HG03135 (cell line): Measurements from ENCODE around the gene SLC50A1.

Experiments used
- ATAC-seq: cut with Tn5 transposase; IDR thresholded peaks from one replicate; pipeline ENCODE4 v1.9.1; 2021; ENCODE audit warnings: mild to moderate bottlenecking, moderate library complexity; ENCODE audit not compliant: unreplicated experiment

The SLC50A1 gene, protein sequence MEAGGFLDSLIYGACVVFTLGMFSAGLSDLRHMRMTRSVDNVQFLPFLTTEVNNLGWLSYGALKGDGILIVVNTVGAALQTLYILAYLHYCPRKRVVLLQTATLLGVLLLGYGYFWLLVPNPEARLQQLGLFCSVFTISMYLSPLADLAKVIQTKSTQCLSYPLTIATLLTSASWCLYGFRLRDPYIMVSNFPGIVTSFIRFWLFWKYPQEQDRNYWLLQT

DNA sequence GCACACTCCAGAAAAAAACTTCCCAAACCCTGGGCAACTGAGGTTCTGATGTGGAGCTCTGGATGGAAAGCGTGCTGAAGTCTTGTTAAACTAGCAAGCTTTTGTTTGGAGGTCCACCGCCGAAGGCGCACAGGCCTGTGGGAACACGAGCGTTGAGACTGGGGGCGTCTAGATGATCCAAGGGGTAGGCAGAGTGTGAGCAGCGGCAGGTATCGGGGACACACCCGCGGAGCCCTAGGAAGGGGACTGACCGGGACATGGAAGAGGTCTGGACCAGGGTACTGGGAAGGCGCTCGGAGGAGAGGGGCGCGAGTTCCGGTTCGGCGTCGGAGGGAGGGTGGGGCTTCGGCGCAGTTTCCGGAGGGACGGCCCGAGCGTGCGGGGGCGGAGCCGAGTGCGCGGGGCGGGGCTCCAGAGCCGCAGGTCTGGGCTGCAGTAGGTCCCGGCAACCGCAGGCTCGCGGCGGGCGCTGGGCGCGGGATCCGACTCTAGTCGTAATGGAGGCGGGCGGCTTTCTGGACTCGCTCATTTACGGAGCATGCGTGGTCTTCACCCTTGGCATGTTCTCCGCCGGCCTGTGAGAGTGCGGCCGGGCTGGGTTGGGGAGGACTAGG, at the start of gene SLC50A1:
Gene SLC50A1, plus strand, starts transcription at position 438 of the 614 bp plus-strand sequence. Its CDS starts 60 bp downstream, at position 498.
- peak; percentile 74 for ATAC-seq

DNA sequence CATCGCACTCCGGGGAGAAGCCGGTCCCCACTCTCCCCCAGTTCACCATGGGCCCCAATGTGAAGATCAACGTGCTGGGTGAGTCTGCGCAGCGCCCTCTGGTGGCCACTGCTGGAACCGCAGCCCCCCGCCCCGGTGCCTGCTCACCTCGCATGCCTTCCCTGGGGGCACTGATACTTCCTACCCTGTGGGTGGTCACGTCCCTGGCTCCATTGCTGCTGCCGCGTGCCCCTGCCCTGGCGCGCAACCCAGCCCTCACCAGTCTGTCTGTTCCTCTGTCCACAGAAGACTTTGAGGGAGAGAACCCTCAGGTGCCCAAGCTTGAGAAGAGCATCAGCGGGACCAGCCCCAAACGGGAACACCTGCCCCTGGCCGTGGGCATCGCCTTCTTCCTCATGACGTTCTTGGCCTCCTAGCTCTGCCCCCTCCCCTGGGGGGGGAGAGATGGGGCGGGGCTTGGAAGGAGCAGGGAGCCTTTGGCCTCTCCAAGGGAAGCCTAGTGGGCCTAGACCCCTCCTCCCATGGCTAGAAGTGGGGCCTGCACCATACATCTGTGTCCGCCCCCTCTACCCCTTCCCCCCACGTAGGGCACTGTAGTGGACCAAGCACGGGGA, 49.4 kb upstream of the SLC50A1 start:
- ATAC-seq = no peak

DNA sequence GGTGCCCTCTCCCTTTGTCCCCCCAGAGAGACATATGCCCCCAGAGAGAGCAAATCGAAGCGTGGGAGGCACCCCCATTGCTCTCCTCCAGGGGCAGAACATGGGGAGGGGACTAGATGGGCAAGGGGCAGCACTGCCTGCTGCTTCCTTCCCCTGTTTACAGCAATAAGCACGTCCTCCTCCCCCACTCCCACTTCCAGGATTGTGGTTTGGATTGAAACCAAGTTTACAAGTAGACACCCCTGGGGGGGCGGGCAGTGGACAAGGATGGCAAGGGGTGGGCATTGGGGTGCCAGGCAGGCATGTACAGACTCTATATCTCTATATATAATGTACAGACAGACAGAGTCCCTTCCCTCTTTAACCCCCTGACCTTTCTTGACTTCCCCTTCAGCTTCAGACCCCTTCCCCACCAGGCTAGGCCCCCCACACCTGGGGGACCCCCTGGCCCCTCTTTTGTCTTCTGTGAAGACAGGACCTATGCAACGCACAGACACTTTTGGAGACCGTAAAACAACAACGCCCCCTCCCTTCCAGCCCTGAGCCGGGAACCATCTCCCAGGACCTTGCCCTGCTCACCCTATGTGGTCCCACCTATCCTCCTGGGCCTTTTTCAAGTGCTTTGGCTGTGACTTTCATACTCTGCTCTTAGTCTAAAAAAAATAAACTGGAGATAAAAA, 48.7 kb upstream of the SLC50A1 start:
- ATAC-seq = no peak

DNA sequence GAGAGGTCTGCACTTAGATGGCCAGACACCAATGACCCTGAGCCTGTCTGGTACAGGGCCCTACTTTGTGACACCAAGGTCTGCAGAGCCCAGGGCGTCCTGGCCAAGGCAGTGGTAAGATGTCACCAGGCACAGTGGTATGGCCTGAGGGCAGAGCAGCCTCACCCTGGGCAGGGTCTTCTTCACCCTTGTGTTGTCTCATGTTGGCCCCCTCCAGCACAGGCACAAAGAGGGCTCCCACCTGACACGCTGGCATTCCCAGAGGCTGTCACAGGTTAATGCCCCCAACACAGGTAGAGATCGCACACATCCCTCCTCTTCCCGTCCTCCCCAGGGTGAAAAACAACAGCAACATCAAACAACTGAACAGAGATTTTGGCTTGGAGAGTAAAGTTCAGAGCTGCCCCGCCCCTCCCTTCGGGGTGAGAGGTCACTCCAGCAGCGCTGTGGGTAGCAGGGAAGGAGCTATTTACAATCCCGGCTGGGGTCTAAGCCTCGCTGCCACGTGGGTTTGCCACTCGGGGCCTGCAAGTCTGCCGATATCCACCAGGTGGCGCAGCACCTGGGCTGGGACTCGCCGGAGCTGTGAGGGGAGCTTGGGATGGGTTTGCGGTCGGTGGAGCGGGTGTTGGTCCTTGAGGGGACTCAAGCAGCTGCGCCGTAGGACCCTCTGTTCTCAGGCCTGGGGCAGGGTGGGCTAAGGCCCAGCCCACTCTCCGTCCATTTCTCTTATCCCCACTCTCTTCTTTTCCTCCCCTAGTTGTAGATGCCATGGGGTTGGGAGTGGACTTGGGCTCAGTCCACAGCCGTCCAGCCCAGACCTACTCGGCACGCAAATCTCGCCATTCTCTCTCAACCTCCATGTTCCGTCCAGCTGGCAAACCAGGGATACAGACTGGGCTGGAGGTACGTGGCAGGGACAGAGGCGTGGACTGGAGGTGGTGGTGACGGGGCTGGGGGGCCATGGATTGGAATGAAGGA, 44.3 kb upstream of the SLC50A1 start:
- no peak for ATAC-seq

DNA sequence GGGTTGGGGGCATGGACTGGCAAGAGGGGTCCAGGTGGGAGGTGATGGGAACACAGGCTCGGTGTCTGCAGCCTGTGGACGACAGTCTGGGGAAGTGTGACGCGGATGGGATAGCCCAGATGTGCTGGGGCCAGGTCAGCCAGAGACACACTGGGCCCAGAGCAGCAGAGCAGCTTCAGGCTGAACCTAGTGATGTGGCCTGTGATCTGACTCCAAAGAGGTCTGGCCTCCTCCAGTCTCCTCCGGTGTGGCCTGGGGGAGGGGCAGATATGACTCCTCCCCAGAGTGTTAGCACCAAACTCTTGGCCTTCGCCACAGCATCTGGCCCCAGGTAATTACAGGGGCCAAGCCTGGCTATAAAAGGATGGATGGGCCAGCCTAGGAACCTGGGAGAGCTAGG, 43.5 kb upstream of the SLC50A1 start:
- no peak for ATAC-seq

DNA sequence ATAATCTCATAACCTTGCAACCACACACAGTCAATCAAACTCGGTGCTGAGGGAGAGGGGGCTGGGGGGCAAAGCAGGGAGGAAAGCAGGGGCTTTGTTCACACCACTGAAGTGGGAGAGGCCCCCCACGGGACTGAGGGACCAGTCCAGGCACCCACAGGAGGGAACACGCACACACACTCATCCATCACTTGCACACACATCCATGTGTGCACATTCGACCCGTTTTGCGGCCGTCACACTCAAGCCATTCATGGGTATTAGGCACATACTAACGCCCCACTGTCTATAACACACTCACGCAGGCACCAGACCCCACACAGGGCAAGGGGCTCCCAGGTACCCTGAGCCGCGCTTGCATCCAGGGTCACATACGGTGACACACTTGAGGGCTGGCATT, 43.0 kb upstream of the SLC50A1 start:
- ATAC-seq = no peak

DNA sequence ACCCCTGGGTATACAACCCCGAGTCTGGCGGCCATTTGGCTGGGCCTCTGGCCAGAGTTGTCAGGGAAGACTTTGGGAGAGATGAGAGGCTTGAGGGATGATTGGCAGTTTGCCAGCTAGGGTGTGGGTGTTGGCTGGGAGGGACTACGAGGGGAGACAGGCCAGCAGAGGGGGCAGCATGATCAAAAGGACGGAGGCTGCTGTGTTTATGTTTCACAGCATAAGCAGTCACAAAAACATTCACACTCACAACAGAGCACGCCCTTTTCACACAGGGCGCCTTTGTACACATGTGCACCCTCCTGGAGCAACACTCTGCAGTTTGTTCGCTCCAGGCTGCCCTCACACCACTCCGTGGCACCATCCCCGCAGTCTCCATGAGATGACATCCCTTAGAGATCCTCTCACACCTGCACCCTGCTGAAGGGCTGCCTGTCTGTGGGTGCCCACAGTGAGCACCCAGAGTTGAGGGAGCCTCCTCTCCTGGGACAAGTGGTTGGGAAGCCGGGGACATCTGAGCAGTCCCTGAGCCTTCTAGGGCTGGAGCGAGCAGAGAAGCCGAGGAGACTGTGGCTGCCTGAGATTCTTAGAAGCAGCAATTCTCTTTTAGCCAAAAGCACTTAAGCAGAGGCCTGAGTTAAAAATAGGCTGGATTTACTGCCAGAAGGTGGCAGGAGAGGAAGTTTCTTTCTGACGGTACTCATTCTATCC, 41.6 kb upstream of the SLC50A1 start:
- ATAC-seq = no peak

DNA sequence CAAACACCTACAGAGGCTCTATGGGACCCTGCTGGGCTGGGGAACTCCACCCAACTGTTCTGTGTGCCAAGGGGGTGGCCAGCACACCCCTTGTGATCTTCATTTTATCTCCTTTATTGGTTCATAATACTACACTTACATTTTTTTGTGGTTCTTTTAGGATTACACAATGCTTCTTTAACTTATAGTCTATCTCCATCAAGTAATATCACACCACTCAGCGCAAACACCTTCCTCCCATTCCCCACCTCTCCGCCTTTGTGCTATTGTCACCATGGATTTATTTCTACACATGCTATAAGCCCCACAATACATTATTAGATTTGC, 41.1 kb upstream of the SLC50A1 start:
- no peak for ATAC-seq

DNA sequence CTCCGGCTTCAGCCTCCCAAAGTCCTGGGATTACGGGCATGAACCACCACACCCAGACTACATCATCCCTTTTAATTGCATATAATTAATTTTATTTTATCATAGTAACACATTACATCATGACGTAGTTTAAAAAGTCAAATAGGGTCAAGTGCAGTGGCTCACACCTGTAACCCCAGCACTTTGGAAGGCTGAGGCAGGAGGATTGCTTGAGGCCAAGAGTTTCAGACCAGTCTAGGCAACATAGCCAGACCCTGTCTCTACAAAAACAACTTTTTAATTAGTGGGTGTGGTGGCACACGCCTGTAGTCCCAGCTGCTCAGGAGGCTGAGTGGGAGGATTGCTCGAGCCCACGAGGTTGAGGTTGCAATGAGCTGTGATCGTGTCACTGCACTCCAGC, 36.3 kb upstream of the SLC50A1 start:
- ATAC-seq = no peak

DNA sequence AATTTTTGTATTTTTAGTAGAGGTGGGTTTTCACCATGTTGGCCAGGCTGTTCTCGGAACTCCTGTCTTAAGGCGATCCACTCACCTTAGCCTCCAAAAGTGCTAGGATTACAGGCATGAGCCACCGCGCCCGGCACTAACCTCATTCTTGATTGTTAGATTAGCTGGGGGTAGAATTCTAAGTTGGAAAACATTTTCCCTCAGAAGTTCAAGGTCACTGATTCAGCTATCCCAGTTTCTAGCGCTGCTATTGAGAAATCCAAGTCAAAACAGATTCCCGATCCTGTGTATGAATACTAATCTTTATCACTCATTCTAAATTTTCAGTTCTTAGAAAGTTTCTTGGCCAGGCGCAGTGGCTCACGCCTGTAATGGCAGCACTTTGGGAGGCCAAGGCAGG, 32.3 kb upstream of the SLC50A1 start:
- ATAC-seq = no peak

DNA sequence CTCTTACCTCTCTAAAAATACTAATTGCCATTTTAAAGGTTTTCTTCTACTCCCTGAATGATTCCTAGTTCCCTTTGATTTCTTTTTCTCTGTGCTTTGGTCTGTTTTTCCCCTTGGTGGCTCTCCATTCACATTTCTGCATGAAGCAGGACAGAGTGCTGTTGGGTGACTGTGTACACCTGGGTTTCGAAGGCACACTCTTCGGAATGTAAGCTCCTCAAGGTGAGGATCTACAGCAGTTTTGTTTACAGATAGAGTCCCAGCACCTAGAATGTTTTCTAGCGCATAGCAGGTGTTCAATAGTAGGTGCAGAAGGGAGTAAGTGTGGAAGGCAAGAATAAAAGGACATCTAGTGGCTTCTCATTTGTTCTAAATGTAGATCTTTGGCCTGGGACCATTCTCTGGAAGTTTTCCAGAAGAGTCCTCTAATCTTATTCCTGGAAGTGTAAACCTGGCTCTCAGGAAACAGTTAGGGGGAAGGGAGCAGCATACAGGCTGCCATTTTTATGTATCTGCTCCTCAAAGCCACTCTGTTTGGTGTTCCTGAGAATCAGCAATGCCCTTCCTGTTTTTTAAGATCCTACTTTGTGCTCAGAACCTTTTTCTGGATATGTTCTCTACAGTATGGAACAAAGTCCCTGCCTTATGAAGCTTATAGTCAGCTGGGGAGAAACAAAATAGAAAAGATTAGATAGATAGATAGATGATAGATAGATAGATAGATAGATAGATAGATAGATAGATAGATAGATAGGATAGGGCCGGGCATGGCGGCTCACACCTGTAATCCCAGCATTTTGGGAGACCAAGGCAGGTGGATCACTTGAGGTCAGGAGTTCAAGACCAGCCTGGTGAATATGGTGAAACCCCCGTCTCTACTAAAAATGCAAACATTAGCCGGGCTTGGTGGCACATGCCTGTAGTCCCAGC, 30.8 kb upstream of the SLC50A1 start:
- ATAC-seq = no peak

DNA sequence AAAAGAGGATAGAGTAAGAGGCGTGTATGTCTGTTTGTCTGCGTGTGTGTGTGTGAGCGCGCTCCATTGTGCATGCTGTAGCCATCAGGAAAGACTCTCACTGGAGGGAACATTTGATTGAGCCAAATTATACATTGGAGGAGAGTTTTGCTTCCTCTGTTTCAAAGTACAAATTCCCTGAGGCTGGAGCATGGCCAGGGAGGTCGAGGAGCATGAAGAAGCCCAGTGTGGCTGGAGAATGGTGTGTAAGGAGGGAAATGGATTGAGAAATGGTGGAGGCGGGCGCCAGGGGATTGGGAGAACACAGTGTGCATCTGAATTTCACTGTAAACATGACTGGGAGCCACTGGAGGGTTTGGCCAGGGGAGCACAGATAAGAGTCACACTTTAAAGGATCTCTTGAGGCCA, 30.0 kb upstream of the SLC50A1 start:
- ATAC-seq = no peak

DNA sequence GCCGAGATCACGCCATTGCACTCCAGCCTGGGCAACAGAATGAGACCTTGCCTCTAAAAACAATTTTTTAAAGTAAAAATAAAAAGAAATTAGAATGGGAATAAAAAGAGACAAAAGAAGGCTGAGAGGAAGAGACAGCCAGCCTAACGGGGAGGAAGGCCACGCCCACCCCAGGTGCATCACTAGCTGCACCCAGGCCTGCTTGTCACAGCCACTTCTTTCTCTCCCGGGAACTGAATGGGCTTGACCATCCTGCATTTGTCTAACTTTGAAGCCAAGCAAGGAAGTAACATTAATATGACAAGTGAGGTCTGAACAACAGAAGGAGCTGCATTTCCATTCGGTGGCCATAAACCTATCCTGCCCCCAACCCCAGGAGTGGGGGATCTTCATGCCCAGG, 28.8 kb upstream of the SLC50A1 start:
- ATAC-seq = no peak

DNA sequence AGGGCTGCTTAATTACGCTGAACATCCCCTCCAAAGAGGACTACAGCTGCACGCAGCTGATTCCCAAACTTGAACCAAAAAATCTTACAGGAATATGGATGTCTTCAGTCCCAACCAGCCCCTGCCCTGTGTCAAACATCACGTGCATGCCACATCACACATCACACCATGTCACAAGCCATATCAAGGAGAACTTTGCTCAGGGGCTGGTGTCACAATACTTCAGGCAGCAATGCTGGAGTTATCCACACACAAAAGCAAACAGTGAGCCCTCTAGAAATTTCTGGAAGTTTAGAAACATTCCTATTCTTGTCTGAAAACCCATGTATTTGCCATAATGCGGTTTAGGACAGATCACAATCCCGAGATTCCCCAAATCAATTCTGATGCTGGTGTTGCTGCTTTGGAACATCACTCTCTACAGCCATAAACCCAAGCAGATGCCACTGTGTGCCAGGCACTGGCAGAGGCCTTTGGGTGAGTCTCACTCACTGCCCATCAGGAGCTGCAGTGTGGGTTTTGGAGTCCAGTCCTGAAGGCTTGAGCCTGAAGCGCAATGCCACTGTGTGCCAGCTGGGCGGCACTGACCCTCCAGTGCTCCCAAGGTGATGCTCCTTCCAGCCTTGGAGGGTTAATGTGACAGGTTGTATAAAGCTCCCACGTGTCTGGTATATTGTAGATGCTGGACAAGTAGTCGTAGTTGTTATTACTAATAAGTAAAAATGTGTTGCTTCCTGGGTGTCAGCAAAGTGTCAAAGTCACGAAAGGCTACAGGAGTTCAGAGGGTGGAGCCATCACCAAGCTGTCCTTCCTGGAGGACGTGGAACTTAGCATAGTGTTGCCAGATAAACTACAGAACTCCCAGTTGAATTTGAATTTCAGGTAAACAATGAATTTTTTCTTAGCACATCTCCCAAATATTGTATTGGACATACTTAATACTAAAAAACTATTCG, 28.1 kb upstream of the SLC50A1 start:
- ATAC-seq = no peak

DNA sequence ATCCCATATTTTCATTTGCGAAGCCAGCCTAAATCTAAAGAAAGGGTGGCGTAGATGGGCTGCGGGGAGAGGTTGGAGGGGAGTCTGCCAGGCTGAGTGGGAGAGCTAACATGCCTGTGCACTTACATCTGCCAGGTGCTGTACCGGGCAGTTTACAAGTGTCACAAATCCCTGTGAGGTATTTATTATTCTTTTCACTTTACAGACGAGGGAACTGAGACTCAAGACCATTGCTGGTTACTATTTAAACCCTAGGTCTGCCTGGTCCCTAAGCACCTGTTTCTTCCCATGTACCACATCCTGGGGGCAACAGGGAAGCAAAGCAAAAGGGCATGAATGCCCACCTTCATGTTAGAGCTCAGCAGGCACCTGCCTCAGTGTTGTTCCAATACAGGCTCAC, 27.4 kb upstream of the SLC50A1 start:
- no peak for ATAC-seq

DNA sequence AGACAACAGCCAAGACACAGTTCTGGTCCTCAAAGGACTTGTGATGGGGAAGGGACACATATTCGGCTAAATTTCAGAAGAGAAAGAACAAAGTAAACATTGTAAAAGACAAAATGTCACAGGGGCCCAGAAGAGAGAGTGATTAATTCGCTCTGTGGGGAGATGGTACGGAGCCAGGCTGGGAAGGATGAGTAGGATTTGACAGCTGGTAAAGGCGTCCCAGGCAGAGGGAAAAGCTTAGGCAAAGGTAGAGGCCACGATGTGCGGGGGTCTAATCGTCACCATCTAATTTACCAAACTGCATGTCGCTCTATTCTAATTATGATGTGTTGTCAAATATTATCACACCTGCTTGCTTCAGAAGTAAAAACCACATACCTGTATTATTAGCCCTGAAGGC, 25.3 kb upstream of the SLC50A1 start:
- ATAC-seq = no peak

DNA sequence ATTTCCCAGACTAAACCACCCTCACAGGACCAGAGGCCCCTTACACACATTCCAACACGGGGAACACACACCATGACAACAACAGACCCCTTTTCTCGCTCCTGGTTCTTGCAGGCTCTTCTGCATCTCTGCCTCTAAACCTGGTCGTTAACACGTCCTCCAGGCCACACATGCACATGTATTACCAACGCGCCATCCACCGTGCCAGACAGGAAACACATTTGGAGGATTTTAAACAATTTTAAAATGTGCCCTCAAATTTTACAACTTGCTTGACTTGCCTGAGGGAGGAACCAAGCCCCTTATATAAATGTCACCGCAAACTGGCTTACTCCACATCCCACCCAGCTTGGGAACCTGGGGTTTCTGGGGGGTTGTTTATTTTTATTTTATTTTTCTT, 24.8 kb upstream of the SLC50A1 start:
- no peak for ATAC-seq

DNA sequence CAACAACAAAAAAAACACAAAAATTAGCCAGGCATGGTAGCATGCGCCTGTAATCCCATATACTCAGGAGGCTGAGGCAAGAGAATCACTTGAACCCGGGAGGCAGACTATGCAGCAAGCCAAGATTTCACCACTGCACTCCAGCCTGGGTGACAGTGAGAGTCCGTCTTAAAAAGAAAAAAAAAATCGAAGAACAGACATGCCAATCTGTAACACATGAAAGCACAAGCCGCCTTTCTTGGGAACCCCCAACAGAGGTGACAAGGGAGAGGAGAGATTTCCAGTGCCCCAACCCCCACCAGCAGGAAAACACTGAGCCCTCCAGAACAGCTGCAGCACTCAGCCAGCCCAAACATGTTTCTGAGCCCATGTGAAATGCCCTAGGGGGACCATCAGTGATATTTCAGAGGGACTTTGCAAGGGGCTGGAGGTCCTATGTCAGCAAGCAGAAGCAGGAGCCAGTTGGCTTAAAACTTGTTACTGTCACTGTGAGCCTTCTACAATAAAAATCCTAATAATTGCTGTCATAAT, 22.1 kb upstream of the SLC50A1 start:
- no peak for ATAC-seq
